GM12872 (cell line): ENCODE measurements around the gene HSD17B13.

Experiments
- TF ChIP-seq, protein P1 (sequence below): IDR thresholded peaks from 3 replicates; pipeline ENCODE4 v1.5.1; 2011; ENCODE audit warnings: low read depth, mild to moderate bottlenecking, low read length, moderate library complexity; ENCODE audit not compliant: insufficient read depth

Gene HSD17B13

DNA sequence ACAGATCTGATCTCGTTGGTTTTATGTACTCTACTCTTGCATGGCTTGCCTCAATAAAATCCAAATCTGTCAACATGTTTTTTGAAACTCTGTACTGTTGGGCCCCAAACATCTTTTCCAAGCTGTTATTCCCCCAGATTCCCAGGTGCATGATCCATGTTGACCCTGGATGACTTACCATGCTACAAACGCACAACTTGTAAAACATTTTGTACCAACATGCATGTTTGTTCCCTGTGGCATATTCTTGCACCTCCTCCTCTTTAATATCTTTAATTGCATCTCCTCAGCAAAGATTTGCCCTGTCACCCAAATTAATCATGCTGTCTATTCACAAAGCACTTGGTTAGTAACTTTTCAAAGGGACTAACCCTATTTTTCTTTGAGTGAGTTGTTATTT, 24.3 kb downstream of the HSD17B13 start:
- TF ChIP-seq, protein P1, sequence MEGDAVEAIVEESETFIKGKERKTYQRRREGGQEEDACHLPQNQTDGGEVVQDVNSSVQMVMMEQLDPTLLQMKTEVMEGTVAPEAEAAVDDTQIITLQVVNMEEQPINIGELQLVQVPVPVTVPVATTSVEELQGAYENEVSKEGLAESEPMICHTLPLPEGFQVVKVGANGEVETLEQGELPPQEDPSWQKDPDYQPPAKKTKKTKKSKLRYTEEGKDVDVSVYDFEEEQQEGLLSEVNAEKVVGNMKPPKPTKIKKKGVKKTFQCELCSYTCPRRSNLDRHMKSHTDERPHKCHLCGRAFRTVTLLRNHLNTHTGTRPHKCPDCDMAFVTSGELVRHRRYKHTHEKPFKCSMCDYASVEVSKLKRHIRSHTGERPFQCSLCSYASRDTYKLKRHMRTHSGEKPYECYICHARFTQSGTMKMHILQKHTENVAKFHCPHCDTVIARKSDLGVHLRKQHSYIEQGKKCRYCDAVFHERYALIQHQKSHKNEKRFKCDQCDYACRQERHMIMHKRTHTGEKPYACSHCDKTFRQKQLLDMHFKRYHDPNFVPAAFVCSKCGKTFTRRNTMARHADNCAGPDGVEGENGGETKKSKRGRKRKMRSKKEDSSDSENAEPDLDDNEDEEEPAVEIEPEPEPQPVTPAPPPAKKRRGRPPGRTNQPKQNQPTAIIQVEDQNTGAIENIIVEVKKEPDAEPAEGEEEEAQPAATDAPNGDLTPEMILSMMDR = no peak

DNA sequence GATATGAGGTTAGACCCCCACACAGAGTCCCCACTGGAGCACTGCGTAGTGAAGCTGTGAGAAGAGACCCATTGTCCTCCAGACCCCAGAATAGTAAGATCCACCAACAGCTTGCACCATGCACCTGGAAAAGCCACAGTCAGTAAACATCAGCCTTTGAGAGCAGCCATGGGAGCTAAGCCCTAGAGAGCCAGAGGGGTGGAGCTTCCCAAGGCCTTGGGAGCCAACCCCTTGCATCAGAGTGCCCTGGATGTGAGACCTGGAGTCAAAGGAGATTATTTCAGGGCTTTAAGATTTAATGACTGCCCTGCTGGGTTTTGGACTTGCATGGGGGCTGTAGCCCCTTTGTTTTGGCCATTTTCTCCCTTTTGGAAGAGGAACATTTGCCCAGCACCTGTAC, 35.7 kb downstream of the HSD17B13 start:
- TF ChIP-seq, protein P1 = no peak

DNA sequence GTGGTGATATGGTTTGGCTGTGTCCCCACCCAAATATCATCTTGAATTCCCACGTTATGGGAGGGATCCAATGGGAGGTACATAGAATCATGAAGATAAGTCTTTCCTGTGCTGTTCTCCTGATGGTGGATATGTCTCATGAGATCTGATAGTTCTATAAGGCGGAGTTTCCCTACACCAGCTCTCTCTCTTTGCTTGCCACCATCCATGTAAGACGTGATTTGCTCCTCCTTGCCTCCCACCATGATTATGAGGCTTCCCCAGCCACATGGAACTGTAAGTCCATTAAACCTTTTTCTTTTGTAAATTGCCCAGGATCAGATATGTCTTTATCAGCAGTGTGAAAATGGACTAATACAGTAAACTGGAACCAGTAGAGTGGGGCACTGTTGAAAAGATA, 39.5 kb downstream of the HSD17B13 start:
- TF ChIP-seq, protein P1 = no peak

DNA sequence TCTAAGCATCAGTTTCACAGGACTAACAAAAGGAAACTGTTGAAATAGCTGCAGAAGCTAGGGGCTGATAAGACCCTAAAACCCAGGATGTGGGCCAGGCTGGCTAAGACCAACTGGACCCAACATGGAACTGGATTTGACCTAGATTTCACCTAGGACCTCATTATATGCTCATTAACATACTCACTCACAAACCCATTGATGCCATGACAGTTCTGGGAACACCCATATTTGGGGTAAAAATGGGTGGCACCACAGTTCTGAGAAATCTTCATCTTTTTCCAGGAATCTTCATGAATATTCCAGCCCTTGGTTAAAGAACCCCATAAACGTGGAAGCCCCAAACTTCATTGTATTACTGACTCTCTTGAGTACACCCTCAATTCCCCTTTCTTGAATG, 41.1 kb downstream of the HSD17B13 start:
- TF ChIP-seq, protein P1 = no peak

DNA sequence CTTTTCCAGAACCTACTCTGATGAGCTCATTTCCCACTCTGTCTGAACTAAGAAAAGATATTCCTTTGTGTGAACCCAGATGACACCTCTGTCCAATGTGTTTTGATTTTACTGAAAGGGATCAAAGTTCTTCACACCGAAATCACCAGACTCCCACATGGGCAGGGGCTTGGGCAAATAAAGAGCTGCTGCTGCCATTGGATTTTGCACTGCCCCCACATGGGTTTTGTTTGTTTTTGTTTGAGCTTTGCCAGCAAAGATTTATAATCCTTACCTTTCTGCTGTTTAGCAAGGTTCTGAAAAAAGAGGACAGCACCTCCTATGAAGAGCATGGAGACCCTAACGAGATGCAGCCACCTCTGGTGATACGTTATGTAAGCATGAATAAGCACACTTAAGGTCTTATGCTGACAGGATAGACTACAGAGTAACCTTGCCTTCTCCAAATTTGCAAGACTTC, 44.3 kb downstream of the HSD17B13 start:
- TF ChIP-seq, protein P1 = no peak

DNA sequence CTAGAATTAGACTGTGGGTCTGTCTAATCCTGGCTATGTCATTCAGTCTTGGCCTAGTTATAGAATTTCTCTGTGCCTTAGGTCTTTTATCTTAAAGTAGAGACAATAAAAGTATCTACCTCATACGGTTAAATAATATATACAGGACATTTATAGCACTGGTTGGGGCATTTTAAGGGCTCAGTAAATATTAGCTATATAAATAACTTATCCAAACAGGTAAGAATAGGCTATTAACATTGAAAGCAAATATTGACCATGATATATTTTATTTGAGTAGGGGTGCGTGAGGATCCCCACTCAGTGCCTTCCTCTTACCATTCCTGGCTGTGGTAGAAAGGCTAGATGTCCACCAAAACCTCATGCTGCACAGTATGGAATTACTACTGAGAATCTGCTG, 47.4 kb downstream of the HSD17B13 start:
- TF ChIP-seq, protein P1 = no peak

DNA sequence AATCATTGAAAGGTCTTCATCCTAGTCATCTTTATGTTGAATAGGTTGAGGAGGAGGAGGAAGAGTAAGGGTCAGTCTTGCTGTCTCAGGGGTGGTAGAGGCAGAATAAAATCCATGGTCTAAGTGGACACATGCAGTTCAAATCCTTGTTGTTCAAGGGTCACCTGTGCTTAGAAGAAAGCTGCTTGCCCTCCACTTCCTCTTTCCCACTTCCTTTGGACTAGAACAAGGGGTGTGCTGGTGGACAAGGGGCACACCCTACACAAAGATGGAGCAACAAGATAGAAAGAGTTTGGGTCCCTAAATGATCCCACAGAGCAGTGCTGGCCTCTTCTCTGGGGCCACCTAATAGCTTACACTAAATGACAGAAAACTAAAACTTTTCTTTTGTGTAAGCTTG, 47.9 kb downstream of the HSD17B13 start:
- TF ChIP-seq, protein P1 = no peak

DNA sequence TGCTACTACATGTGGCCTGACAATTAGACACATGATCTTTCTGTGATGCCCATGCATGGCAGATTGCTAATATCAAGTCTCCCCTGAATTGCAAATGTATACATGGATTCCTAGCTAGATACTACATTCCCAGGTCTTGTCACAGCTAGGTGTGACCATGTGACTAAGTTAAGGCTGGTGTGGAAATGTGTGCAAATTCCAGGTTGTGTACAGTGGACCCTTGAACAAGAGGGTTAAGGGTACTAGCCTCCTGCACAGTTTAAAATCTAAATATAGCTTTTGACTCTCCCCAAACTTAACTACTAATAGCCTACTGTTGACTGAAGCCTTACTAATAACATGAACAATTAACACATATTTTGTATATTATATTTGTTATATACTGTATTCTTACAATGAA, 48.4 kb downstream of the HSD17B13 start:
- TF ChIP-seq, protein P1 = no peak
